Measurements from ENCODE around the gene PEX26.
"Not testable (repeated sequence)": the region's sequence is repeated elsewhere in the genome, so short reads cannot be mapped to it uniquely, and the experiment has no call there.

Gene PEX26

GRCh38 chr22:18056807-18057474, 20.8 kb upstream of the PEX26 start:
- DNase-seq, result peak in 8 of 14 donors; percentile 9 to 37 (median 23)

- DNase-seq, result peak in 12 of 14 donors; percentile 5 to 76 (median 38)
Measured at GRCh38 chr22:18057568-18058209, 20.1 kb upstream of the PEX26 start.

GRCh38 chr22:18058371-18059093, 19.3 kb upstream of the PEX26 start:
- DNase-seq, result no peak

GRCh38 chr22:18059094-18059417, 18.7 kb upstream of the PEX26 start:
- no peak for DNase-seq

GRCh38 chr22:18059473-18059872, 18.3 kb upstream of the PEX26 start:
- no peak for DNase-seq

- no peak for DNase-seq
Measured at GRCh38 chr22:18059991-18060390, 17.8 kb upstream of the PEX26 start.

GRCh38 chr22:18060646-18061620, 16.9 kb upstream of the PEX26 start:
- DNase-seq, result no peak

GRCh38 chr22:18062421-18062820, 15.4 kb upstream of the PEX26 start:
- DNase-seq, result no peak

GRCh38 chr22:18063306-18063705, 14.5 kb upstream of the PEX26 start:
- no peak for DNase-seq

GRCh38 chr22:18063715-18064114, 14.1 kb upstream of the PEX26 start:
- DNase-seq, result not testable (repeated sequence)

- DNase-seq, result no peak
Measured at GRCh38 chr22:18064636-18065035, 13.2 kb upstream of the PEX26 start.

- DNase-seq, result no peak
Measured at GRCh38 chr22:18065256-18065655, 12.5 kb upstream of the PEX26 start.

- no peak for DNase-seq
Measured at GRCh38 chr22:18066181-18066859, 11.5 kb upstream of the PEX26 start.

- DNase-seq, result no peak
Measured at GRCh38 chr22:18067121-18067520, 10.7 kb upstream of the PEX26 start.

GRCh38 chr22:18067548-18068341, 10.0 kb upstream of the PEX26 start:
- no peak for DNase-seq

GRCh38 chr22:18068381-18068988, 9.3 kb upstream of the PEX26 start:
- DNase-seq, result no peak

- no peak for DNase-seq
Measured at GRCh38 chr22:18069041-18069440, 8.7 kb upstream of the PEX26 start.

GRCh38 chr22:18070041-18070440, 7.7 kb upstream of the PEX26 start:
- no peak for DNase-seq

- no peak for DNase-seq
Measured at GRCh38 chr22:18070556-18071306, 7.1 kb upstream of the PEX26 start.

Data from C1 segment of cervical spinal cord (tissue), 14 donors.